Omental fat pad (tissue), 4 donors: ENCODE measurements around the gene HDAC8. TPM values are rescaled to one million over a fixed set of nuclear protein-coding genes. Genes with fewer than 3 reads are reported as not detected.
A peak's percentile ranks its signal among the peaks of the same experiment; 100 is the strongest.

ENCODE experiments used
- ATAC-seq: fragments of 150-250 bp; one replicate; pipeline ENCODE4 v1.9.1; 2016; ENCODE audit warnings: mild to moderate bottlenecking, moderate library complexity; ENCODE audit not compliant: low FRiP score
- DNase-seq: peaks from one replicate; pipeline ENCODE4 v3.0.0-alpha.2; 2019; ENCODE audit warnings: low spot score
- total RNA-seq, 4 donors: library from RNA; depleted of rRNA; stranded (reverse); fragments of >200 nt; gene quantifications; one replicate each; pipeline ENCODE4 v1.1.0, GENCODE V29; 2016
- TF ChIP-seq, protein P1 (sequence below), 3 donors: fragments of 450-650 bp; IDR thresholded peaks; one replicate each; pipeline ENCODE4 v1.5.1; 2016 to 2017; ENCODE audit warnings: antibody characterized with exemption in 3 of 3, mild to moderate bottlenecking in 3 of 3, moderate library complexity in 2 of 3

Gene HDAC8
- total RNA-seq, 4 donors from 2014 or later: 24.9 to 41.3 (median 30.5) TPM

DNA sequence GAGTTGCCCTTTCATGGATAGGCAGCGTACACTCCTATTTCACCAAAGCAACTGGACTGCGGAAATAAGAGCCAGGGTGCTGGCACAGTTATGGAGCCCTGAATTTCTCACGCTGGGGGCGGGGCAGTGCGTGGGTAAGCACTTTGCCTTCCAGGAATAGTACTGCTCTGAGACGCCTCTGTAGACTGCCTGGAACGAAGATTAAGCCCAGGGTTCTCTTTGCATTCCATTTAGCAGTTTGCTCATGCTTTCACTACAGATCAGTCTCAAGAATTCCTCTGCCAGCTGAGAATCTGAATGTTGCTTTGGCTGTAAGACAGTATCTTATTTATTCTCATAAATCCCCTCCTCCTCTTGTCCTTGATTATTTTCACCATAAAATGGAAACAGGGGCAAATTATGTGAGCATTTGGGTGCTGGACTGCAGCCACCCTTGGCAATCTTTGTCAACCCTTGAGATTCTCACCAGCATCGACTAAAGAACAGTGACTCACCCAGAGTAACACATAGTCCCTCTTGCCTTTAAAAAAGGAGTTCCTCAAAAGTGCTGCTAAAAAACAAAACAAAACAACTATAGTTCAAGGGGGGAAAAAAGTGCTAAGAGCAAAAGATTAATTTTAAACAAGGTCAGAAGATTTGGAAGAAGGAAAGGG lies 178.0 kb downstream of the HDAC8 start:
- TF ChIP-seq, protein P1, sequence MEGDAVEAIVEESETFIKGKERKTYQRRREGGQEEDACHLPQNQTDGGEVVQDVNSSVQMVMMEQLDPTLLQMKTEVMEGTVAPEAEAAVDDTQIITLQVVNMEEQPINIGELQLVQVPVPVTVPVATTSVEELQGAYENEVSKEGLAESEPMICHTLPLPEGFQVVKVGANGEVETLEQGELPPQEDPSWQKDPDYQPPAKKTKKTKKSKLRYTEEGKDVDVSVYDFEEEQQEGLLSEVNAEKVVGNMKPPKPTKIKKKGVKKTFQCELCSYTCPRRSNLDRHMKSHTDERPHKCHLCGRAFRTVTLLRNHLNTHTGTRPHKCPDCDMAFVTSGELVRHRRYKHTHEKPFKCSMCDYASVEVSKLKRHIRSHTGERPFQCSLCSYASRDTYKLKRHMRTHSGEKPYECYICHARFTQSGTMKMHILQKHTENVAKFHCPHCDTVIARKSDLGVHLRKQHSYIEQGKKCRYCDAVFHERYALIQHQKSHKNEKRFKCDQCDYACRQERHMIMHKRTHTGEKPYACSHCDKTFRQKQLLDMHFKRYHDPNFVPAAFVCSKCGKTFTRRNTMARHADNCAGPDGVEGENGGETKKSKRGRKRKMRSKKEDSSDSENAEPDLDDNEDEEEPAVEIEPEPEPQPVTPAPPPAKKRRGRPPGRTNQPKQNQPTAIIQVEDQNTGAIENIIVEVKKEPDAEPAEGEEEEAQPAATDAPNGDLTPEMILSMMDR (IDR thresholded peaks at IDR 0.05): no peak
- ATAC-seq: peak; percentile 57
- DNase-seq: no peak

DNA sequence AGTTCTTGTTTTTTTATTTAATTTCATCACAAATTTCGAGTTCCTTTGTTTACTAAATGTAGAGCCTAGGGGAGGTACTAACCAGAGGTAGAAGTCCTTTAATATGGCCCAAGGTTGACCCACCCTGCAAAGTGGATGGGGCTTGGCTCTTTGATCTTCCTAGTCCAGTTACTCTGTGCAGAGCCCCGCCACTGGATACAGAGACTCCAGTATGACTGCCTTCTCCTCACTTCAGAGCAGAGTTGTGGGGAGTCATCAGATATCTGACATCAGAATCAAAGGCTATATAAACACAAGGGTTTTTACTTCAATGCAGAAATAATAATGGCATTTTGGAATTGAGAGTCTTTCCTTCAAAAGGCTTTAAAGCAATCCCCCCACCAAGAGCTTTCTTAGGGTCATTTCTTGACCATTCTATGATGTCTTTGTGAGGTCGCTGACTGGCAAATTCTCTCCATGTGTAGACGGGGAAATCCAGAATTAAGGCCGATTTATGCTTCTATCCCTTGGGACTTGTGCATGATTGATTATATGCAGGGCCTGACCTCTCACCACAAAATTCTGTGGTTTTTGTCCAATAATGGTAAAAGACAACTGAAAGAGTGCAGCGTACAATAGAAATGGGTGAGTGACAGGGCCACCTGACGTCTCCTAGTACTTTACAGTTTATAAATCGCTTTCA lies 178.7 kb downstream of the HDAC8 start:
- ATAC-seq (no peak), DNase-seq (no peak)

DNA sequence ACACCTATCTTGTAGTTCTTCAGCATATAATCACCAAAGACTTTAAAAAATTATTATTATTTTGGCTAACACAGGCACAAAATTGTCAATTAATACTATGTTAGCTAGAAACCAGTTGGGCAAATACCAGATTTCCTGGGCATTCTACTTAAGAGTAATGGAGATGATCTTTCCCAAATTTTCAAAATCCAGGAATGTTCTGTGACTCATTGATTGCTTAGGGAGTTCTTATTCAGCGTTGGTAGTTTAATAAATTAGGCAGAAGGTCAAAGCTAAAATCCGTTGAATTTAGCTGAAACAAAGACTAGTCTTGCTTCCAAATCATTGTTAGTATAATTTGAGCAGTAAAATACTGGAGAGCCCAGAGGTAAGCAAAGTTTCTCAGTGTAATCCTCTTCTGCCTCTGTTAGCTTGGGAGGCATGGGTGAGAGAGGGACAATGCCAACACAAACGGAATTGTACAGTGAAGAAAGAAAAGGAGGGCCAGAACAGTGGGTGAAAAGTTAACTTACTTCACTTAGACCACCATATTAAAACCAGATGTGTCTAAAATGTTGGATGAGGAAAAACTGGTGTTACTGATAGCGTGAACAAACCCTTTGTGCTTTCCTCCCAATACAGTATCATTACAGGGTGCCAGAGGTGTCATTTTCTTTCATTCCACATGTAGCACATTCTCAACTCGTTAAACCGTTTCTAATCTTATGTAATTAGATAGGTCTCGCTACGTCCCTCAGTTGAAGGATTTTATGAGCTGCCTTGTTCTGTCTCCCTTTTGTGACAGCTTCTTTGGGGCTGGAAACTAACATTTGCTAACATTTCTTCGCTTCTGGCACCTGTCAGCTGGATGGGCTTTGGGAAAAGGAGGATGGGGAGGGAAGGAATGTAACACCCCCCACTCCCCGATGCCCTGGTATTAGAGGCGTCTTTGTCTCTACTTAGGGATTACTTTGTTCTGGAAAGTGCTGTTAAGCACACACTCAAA lies 179.5 kb downstream of the HDAC8 start:
- DNase-seq: no peak
- TF ChIP-seq, protein P1 (IDR thresholded peaks at IDR 0.05): no peak
- no peak for ATAC-seq

More for the DNA sequence above, 178.7 kb downstream of the HDAC8 start:
- TF ChIP-seq, protein P1 (IDR thresholded peaks at IDR 0.05): no peak

DNA sequence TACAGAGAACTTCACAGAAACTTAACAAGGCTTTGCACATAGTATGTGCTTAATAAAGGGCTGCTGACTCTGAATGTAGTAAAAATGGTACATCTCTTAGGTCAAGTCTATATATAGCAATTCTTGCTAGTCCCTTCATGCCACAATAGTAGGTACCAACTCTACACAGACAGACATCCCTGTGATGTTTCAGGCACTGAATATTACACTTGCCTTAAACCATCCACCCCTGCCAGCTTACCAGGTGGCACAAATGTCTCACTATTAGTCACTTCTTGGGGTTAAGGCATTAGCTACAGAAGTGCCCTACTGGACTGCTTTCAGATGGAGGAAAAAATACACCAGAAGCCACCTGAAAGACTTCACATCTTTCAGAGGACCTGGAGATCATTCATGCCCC lies 180.6 kb downstream of the HDAC8 start:
- ATAC-seq (no peak), DNase-seq (no peak)
- TF ChIP-seq, protein P1 (IDR thresholded peaks at IDR 0.05): no peak

DNA sequence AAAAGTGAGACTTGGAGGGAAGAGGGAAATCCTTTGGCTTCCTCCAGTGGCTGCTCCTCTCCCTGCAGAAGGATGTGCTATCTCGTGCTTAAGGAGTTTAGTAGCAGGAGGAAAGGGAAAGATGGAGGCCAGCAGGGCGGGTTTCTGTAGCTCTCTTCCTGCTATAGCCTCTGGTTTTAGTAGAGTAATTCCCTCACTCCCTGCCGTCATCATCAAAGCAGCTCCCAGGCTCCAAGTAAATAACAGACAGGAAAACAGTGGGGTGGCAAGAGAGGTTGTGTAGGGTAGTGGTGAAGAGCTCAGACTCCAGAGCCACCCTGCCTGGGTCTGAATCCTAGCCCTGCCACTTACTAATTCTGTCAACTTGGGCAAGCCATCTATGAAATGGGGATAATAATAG lies 185.4 kb downstream of the HDAC8 start:
- DNase-seq (no peak), ATAC-seq (no peak)
- TF ChIP-seq, protein P1 (IDR thresholded peaks at IDR 0.05): no peak

DNA sequence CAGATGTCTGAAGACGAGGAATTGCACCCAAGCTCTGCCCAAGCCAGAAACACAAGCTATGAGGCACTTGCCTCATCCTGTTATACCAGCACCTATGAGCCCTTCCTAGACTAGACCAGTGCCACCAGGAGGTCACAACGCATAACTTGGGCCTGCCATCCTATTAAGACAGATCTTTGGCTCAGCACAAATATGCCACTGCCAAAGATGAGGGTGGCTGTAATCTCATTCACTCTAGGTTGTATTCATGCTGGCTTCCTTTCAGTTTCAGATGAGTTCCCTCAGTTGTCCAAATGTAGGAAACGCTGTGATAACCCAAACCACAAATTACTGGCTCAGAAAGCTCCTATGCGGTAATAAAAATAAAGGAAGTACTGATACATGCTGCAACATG lies 190.4 kb downstream of the HDAC8 start:
- DNase-seq: no peak
- TF ChIP-seq, protein P1 (IDR thresholded peaks at IDR 0.05): no peak
- ATAC-seq: no peak
